Esophagus muscularis mucosa (tissue), 4 donors: ENCODE data around the gene LTK. TPM values are rescaled to one million over a fixed set of nuclear protein-coding genes. Genes with fewer than 3 reads are reported as not detected.
A peak's percentile ranks its signal among the peaks of the same experiment; 100 is the strongest.

Source experiments
- DNase-seq: peaks from one replicate; pipeline ENCODE4 v3.0.0-alpha.2; 2017; ENCODE audit errors: extremely low spot score
- H3K27ac ChIP-seq, 4 donors: fragments of 200-600 bp; sonication (generic); replicated peaks in 1 of 4; 1 replicate in 3 of 4; 2 replicates in 1 of 4; pipeline ENCODE4 v1.5.1; 2016 to 2019; ENCODE audit warnings: mild to moderate bottlenecking in 1 of 4
- H3K27me3 ChIP-seq, 4 donors: fragments of 200-600 bp; sonication (generic); one replicate each; pipeline versions ENCODE4 v1.5.1 to v1.6.0; 2016 to 2019
- H3K36me3 ChIP-seq, 4 donors: fragments of 200-600 bp; sonication (generic); one replicate each; pipeline ENCODE4 v1.5.1; 2016 to 2019
- H3K4me1 ChIP-seq, 4 donors: fragments of 200-600 bp; sonication (generic); one replicate each; pipeline ENCODE4 v1.5.1; 2016 to 2019
- H3K4me3 ChIP-seq, 4 donors: fragments of 200-600 bp; sonication (generic); 1 replicate in 2 of 4; 2 replicates in 2 of 4; pipeline ENCODE4 v1.5.1; 2016 to 2019; ENCODE audit warnings: mild to moderate bottlenecking in 4 of 4, moderate library complexity in 1 of 4
- H3K9me3 ChIP-seq, 4 donors: fragments of 200-600 bp; sonication (generic); 1 replicate in 3 of 4; 2 replicates in 1 of 4; pipeline ENCODE4 v1.5.1; 2016 to 2019
- EP300 ChIP-seq: sonication (generic); formaldehyde crosslinking; IDR thresholded peaks from one replicate; pipeline ENCODE4 v1.6.1; 2017; ENCODE audit warnings: antibody characterized with exemption
- POLR2A ChIP-seq: fragments of 450-650 bp; IDR thresholded peaks from one replicate; pipeline ENCODE4 v1.6.1; 2017; ENCODE audit warnings: antibody characterized with exemption, moderate library complexity, mild to moderate bottlenecking, low read depth
- POLR2AphosphoS5 ChIP-seq, 2 donors: sonication (generic); formaldehyde crosslinking; IDR thresholded peaks; one replicate each; pipeline ENCODE4 v1.6.1; 2017; ENCODE audit warnings: antibody characterized with exemption in 2 of 2
- WGBS: methylation state at CpG from one replicate; pipeline ENCODE4 v1.1.5; 2018; 5-methylcytosine and 5-hydroxymethylcytosine counted together
- intact Hi-C: fragments of 100-400 bp; cut with DNase I; formaldehyde crosslinking; loops from one replicate; pipeline ENCODE4 v1.15.1; 2023
- total RNA-seq, 4 donors: library from RNA; depleted of rRNA; stranded (reverse); fragments of >200 nt; gene quantifications; one replicate each; pipeline versions ENCODE4 v1.1.0 to v1.2.1, GENCODE V29; 2016
- TF ChIP-seq, protein P1 (sequence below), 3 experiments: fragments of 200-600 bp in 2 of 3; fragments of 450-650 bp in 1 of 3; sonication (generic) in 2 of 3; IDR thresholded peaks; one replicate each; pipeline ENCODE4 v1.5.1; 2017 to 2019; ENCODE audit warnings: antibody characterized with exemption in 3 of 3, mild to moderate bottlenecking in 2 of 3, moderate library complexity in 1 of 3

The LTK gene
- total RNA-seq, 4 donors from 2014 or later: 0.33 to 2.4 (median 0.69) TPM; not detected in 1

- TF ChIP-seq POLR2AphosphoS5 (IDR thresholded peaks at IDR 0.05): no peak
- TF ChIP-seq POLR2A: no peak
- no peak for TF ChIP-seq EP300
- TF ChIP-seq, protein P1, sequence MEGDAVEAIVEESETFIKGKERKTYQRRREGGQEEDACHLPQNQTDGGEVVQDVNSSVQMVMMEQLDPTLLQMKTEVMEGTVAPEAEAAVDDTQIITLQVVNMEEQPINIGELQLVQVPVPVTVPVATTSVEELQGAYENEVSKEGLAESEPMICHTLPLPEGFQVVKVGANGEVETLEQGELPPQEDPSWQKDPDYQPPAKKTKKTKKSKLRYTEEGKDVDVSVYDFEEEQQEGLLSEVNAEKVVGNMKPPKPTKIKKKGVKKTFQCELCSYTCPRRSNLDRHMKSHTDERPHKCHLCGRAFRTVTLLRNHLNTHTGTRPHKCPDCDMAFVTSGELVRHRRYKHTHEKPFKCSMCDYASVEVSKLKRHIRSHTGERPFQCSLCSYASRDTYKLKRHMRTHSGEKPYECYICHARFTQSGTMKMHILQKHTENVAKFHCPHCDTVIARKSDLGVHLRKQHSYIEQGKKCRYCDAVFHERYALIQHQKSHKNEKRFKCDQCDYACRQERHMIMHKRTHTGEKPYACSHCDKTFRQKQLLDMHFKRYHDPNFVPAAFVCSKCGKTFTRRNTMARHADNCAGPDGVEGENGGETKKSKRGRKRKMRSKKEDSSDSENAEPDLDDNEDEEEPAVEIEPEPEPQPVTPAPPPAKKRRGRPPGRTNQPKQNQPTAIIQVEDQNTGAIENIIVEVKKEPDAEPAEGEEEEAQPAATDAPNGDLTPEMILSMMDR (IDR thresholded peaks at IDR 0.05): no peak
- peaks cover 29 to 40% (median 38%) of the 10 kb centered on the region in 4 donors for H3K4me1 ChIP-seq
- intact Hi-C loops: no loop called here
- WGBS: no CpG with 5 or more reads among the region's 41 CpGs
- H3K27ac ChIP-seq: no peak overlapping the region
- H3K9me3 ChIP-seq: no peaks in the 10 kb centered on the region
- peaks cover 0 to 83% (median 2%) of the 10 kb centered on the region in 4 donors for H3K27me3 ChIP-seq
- no peak for DNase-seq
- peak overlapping the region; percentile 60 to 75 (median 65) for H3K4me3 ChIP-seq
- no peaks in the 10 kb centered on the region for H3K36me3 ChIP-seq
These were observed 19.8 kb downstream of the LTK start for GRCh38 chr15:41493902-41494189.

GRCh38 chr15:41493205-41493901, 20.3 kb downstream of the LTK start, which contains the start of gene ITPKA:
TSS of gene ITPKA (plus strand) at chr15:41493874. CDS start at chr15:41493928, 54 bp downstream.
- WGBS: no CpG with 5 or more reads among the region's 60 CpGs
- peaks cover 0 to 81% (median 2%) of the 10 kb centered on the region in 4 donors for H3K27me3 ChIP-seq
- peak within 1 kb of the TSS; percentile 60 to 75 (median 65) for H3K4me3 ChIP-seq
- H3K36me3 ChIP-seq: no peaks in the 10 kb centered on the region
- peak within 1 kb of the TSS; percentile 29 to 70 (median 54) for H3K27ac ChIP-seq
- no peaks in the 10 kb centered on the region for H3K9me3 ChIP-seq
- H3K4me1 ChIP-seq: peaks cover 29 to 40% (median 38%) of the 10 kb centered on the region in 4 donors
- TF ChIP-seq POLR2AphosphoS5 (IDR thresholded peaks at IDR 0.05) (peak in 1 of 2 donors; percentile 19), POLR2A (no peak), EP300 (no peak)
- no peak for DNase-seq
- intact Hi-C loops: no loop called here

DNA sequence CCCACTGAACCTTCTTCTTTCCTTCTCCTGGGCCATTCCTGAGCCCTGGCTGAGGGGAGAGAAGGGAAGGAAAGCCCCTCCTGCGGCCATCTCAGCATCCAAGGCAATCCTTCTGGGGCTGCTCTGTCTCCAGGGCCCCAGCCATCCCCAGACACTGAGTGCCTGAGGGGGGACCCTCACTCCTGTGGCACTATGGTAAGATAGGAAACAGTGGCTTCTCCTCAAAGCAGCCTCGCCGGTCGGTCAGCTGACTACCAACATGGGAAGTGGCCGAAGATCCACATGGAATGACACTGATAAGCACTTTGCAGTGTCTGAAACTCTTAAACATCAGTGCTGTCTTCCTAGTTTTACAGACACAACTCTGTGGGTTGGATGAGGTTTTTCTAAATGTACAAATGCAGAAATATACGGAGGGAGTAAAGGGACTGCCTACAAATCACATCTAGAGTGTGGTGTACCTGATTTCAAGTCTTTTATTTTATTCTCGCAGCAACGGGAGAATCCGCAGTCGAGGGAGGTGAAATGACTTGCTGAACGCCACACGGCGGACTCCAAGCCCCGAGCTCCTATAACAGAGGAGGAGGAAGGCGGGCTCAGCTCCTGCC, 20.9 kb downstream of the LTK start:
- intact Hi-C loops: no loop called here
- TF ChIP-seq, protein P1 (IDR thresholded peaks at IDR 0.05): no peak
- TF ChIP-seq EP300: no peak
- TF ChIP-seq POLR2AphosphoS5 (IDR thresholded peaks at IDR 0.05): no peak
- TF ChIP-seq POLR2A: no peak
- H3K4me1 ChIP-seq: peaks cover 29 to 40% (median 38%) of the 10 kb centered on the region in 4 donors
- peaks cover 0 to 83% (median 2%) of the 10 kb centered on the region in 4 donors for H3K27me3 ChIP-seq
- no peaks in the 10 kb centered on the region for H3K9me3 ChIP-seq
- H3K36me3 ChIP-seq: no peaks in the 10 kb centered on the region
- no peak for DNase-seq
- whole genome bisulfite sequencing: 5% methylated on average over 11 of the region's 15 CpGs
- peak overlapping the region; percentile 60 to 75 (median 65) for H3K4me3 ChIP-seq
- peak overlapping the region; percentile 29 to 70 (median 54) for H3K27ac ChIP-seq

DNA sequence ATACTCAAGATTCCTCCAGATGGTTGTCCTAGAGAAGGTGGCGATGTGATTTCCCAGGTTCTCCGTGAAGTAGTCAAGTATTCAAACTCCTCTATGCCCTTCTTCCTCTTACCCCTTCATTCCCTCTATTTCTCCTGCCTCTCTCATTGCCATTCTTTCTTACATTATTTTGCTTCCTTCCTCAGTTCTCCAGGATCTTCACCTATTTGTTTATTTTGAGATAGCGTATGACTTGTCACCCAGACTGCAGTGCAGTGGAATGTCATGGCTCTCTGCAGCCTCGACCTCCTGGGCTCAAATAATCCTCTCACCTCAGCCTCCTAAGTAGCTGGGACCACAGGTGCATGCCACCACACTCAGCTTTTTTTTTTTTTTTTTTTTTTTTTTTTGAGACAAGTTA, 21.7 kb downstream of the LTK start:
- no peak overlapping the region for H3K4me3 ChIP-seq
- DNase-seq: no peak
- no peaks in the 10 kb centered on the region for H3K9me3 ChIP-seq
- peaks cover 0 to 83% (median 2%) of the 10 kb centered on the region in 4 donors for H3K27me3 ChIP-seq
- WGBS: 89% methylated on average over 4 of the region's 4 CpGs
- no peak overlapping the region for H3K27ac ChIP-seq
- TF ChIP-seq POLR2AphosphoS5 (IDR thresholded peaks at IDR 0.05) (no peak), POLR2A (no peak), EP300 (no peak)
- TF ChIP-seq, protein P1 (IDR thresholded peaks at IDR 0.05): no peak
- intact Hi-C loops: no loop called here
- no peaks in the 10 kb centered on the region for H3K36me3 ChIP-seq
- peaks cover 29 to 40% (median 38%) of the 10 kb centered on the region in 4 donors for H3K4me1 ChIP-seq

GRCh38 chr15:41490355-41490754, 23.3 kb downstream of the LTK start:
- Histone ChIP-seq H3K4me1 (peaks cover 24 to 31% (median 30%) of the 10 kb centered on the region in 4 donors), H3K9me3 (no peaks in the 10 kb centered on the region), H3K27ac (no peak overlapping the region), H3K4me3 (no peak overlapping the region), H3K36me3 (no peaks in the 10 kb centered on the region), H3K27me3 (peaks cover 0 to 79% (median 2%) of the 10 kb centered on the region in 4 donors)
- no peak for TF ChIP-seq POLR2AphosphoS5 (IDR thresholded peaks at IDR 0.05)
- TF ChIP-seq POLR2A: no peak
- TF ChIP-seq, protein P1 (IDR thresholded peaks at IDR 0.05): no peak
- TF ChIP-seq EP300: no peak
- WGBS: 42% methylated on average over 4 of the region's 4 CpGs
- DNase-seq: no peak
- intact Hi-C loops: no loop called here
